K562 (cell line): ENCODE data around the gene HCRTR1.

ENCODE experiments used
- ARID4B ChIP-seq: sonication (generic); formaldehyde crosslinking; IDR thresholded peaks from 2 replicates; pipeline ENCODE4 v1.8.0; 2022; ENCODE audit warnings: mild to moderate bottlenecking, missing genetic modification reagents
- EP300 ChIP-seq: IDR thresholded peaks from 2 replicates; pipeline ENCODE4 v1.6.1; 2012; ENCODE audit warnings: low read length, improper control_type of control experiment
- LEF1 ChIP-seq: fragments of 450-650 bp; IDR thresholded peaks from 2 replicates; pipeline ENCODE4 v1.6.1; 2016; ENCODE audit warnings: mild to moderate bottlenecking
- SMARCA5 ChIP-seq: fragments of 450-650 bp; IDR thresholded peaks from 2 replicates; pipeline ENCODE4 v1.6.1; 2016
- SREBF2 ChIP-seq: sonication (generic); formaldehyde crosslinking; IDR thresholded peaks from 2 replicates; pipeline ENCODE4 v1.4.0; 2020; ENCODE audit warnings: mild to moderate bottlenecking, missing genetic modification reagents
- ZNF184 ChIP-seq: sonication (generic); formaldehyde crosslinking; IDR thresholded peaks from 2 replicates; pipeline ENCODE4 v1.5.0; 2020; ENCODE audit warnings: missing genetic modification reagents
- ZNF707 ChIP-seq: fragments of 250-450 bp; sonication (Bioruptor Pico); conservative IDR thresholded peaks from 2 replicates; pipeline ENCODE4 v1.8.0; 2022; ENCODE audit warnings: inconsistent platforms, mild to moderate bottlenecking, moderate library complexity
- TF ChIP-seq, protein P1 (sequence below): sonication (generic); formaldehyde crosslinking; IDR thresholded peaks from 2 replicates; pipeline ENCODE4 v1.8.0; 2022; ENCODE audit warnings: mild to moderate bottlenecking, missing genetic modification reagents

DNA sequence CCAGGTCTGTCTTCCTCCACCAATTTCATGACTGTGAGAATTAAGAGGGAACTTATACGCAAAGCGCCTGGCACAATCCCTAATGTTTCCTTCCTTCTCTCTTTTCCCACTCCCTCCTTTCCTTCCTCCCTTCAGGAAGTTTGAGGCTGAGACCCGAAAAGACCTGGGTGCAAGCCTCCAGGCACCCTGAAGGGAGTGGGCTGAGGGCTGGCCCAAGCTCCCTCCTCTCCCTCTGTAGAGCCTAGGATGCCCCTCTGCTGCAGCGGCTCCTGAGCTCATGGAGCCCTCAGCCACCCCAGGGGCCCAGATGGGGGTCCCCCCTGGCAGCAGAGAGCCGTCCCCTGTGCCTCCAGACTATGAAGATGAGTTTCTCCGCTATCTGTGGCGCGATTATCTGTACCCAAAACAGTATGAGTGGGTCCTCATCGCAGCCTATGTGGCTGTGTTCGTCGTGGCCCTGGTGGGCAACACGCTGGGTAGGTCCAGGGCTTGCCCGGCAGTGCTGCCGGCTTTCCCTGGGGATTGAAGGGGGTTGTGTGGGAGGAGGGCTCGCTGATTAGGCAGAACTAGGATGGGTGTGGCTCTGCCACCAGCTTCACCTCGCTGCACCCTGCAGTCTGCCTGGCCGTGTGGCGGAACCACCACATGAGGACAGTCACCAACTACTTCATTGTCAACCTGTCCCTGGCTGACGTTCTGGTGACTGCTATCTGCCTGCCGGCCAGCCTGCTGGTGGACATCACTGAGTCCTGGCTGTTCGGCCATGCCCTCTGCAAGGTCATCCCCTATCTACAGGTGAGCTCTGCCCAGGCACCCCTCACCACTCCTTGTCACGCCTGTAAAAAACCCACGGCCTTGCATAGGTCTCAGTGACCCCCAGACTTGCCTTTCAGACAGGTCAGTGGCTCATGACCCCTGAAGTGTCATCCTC is 1.7 kb downstream of the HCRTR1 start:
- TF ChIP-seq, protein P1, sequence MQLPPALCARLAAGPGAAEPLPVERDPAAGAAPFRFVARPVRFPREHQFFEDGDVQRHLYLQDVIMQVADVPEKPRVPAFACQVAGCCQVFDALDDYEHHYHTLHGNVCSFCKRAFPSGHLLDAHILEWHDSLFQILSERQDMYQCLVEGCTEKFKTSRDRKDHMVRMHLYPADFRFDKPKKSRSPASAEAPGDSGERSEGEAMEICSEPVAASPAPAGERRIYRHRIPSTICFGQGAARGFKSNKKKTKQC (CRISPR knock-in tag), result no peak
- TF ChIP-seq ARID4B (CRISPR knock-in tag), result no peak
- no peak for TF ChIP-seq ZNF707
- no peak for TF ChIP-seq SMARCA5
- no peak for TF ChIP-seq EP300
- no peak for TF ChIP-seq LEF1
- no peak for TF ChIP-seq ZNF184 (CRISPR knock-in tag)
- no peak for TF ChIP-seq SREBF2 (CRISPR knock-in tag)
